Peyer's patch (tissue), 4 donors: ENCODE data around the gene SPHK2. TPM values are rescaled to one million over a fixed set of nuclear protein-coding genes. Genes with fewer than 3 reads are reported as not detected.

Source experiments
- DNase-seq, 3 donors: peaks; one replicate each; pipeline ENCODE4 v3.0.0-alpha.2; 2017 to 2019
- H3K27ac ChIP-seq, 4 donors: fragments of 200-600 bp; sonication (generic); one replicate each; pipeline ENCODE4 v1.5.1; 2016 to 2019
- H3K27me3 ChIP-seq, 2 donors: fragments of 200-600 bp; sonication (generic); one replicate each; pipeline ENCODE4 v1.5.1; 2019
- H3K36me3 ChIP-seq, 3 donors: fragments of 200-600 bp; sonication (generic); one replicate each; pipeline ENCODE4 v1.5.1; 2016 to 2019
- H3K4me1 ChIP-seq, 4 donors: fragments of 200-600 bp; sonication (generic); one replicate each; pipeline ENCODE4 v1.5.1; 2016 to 2019
- H3K4me3 ChIP-seq, 4 donors: fragments of 200-600 bp; sonication (generic); 1 replicate in 3 of 4; 2 replicates in 1 of 4; pipeline ENCODE4 v1.5.1; 2016 to 2019; ENCODE audit warnings: mild to moderate bottlenecking in 1 of 4
- H3K9me3 ChIP-seq, 4 donors: fragments of 200-600 bp; sonication (generic); one replicate each; pipeline ENCODE4 v1.5.1; 2016 to 2019; ENCODE audit warnings: mild to moderate bottlenecking in 1 of 4
- CTCF ChIP-seq, 6 experiments: fragments of 450-650 bp in 4 of 6; fragments of 200-600 bp in 2 of 6; sonication (generic) in 1 of 6; IDR thresholded peaks; one replicate each; pipeline ENCODE4 v1.5.1; 2017 to 2019; ENCODE audit warnings: antibody characterized with exemption in 6 of 6, mild to moderate bottlenecking in 3 of 6, moderate library complexity in 1 of 6
- POLR2A ChIP-seq, 2 donors: fragments of 450-650 bp; IDR thresholded peaks; one replicate each; pipeline ENCODE4 v1.5.1; 2017; ENCODE audit warnings: antibody characterized with exemption in 2 of 2, mild to moderate bottlenecking in 2 of 2, moderate library complexity in 2 of 2
- total RNA-seq, 4 donors: library from RNA; depleted of rRNA; stranded (reverse); fragments of >200 nt; gene quantifications; one replicate each; pipeline ENCODE4 v1.1.0, GENCODE V29; 2016

SPHK2 gene
- total RNA-seq, 4 donors from 2014 or later: 34.7 to 121 (median 96.7) TPM

- peak in 2 of 3 donors; percentile 78 to 86 for DNase-seq
- TF ChIP-seq CTCF (IDR thresholded peaks at IDR 0.05) (no peak), POLR2A (IDR thresholded peaks at IDR 0.05) (peak; percentile 45 to 78)
- H3K36me3 ChIP-seq: peaks cover 0 to 37% (median 0%) of the 10 kb centered on the region in 3 donors
- H3K4me1 ChIP-seq: peaks cover 4 to 29% (median 11%) of the 10 kb centered on the region in 4 donors
- H3K27me3 ChIP-seq: no peaks in the 10 kb centered on the region
- peak overlapping the region in 3 of 4 donors; percentile 30 to 62 (median 56) for H3K4me3 ChIP-seq
- no peaks in the 10 kb centered on the region for H3K9me3 ChIP-seq
- H3K27ac ChIP-seq: peak overlapping the region in 3 of 4 donors; percentile 88 to 97 (median 96)
Observed at GRCh38 chr19:48613024-48613851, 6.1 kb upstream of the SPHK2 start.

GRCh38 chr19:48613852-48614435, 5.4 kb upstream of the SPHK2 start:
- Histone ChIP-seq H3K4me3 (peak overlapping the region in 3 of 4 donors; percentile 30 to 62 (median 56)), H3K36me3 (peaks cover 0 to 37% (median 0%) of the 10 kb centered on the region in 3 donors), H3K27ac (peak overlapping the region in 3 of 4 donors; percentile 88 to 97 (median 96)), H3K27me3 (no peaks in the 10 kb centered on the region), H3K4me1 (peaks cover 4 to 29% (median 11%) of the 10 kb centered on the region in 4 donors), H3K9me3 (no peaks in the 10 kb centered on the region)
- peak in 1 of 3 donors; percentile 65 for DNase-seq
- TF ChIP-seq CTCF (IDR thresholded peaks at IDR 0.05) (no peak), POLR2A (IDR thresholded peaks at IDR 0.05) (no peak)

GRCh38 chr19:48614436-48615230, 4.7 kb upstream of the SPHK2 start, which contains the start of gene FAM83E:
TSS of gene FAM83E (minus strand) at chr19:48615076. CDS start at chr19:48613372, 1,704 bp downstream.
- DNase-seq: peak in 2 of 3 donors; percentile 95 to 97
- TF ChIP-seq CTCF (IDR thresholded peaks at IDR 0.05): peak in 3 of 6 experiments; percentile 41 to 61 (median 50)
- peak; percentile 85 to 93 for TF ChIP-seq POLR2A (IDR thresholded peaks at IDR 0.05)
- H3K36me3 ChIP-seq: peaks cover 0 to 34% (median 0%) of the 10 kb centered on the region in 3 donors
- no peaks in the 10 kb centered on the region for H3K27me3 ChIP-seq
- peak within 1 kb of the TSS in 3 of 4 donors; percentile 30 to 62 (median 56) for H3K4me3 ChIP-seq
- peak within 1 kb of the TSS; percentile 10 to 97 (median 92) for H3K27ac ChIP-seq
- no peaks in the 10 kb centered on the region for H3K9me3 ChIP-seq
- peaks cover 4 to 30% (median 11%) of the 10 kb centered on the region in 4 donors for H3K4me1 ChIP-seq

- peak overlapping the region; percentile 10 to 97 (median 92) for H3K27ac ChIP-seq
- H3K27me3 ChIP-seq: no peaks in the 10 kb centered on the region
- no peaks in the 10 kb centered on the region for H3K9me3 ChIP-seq
- no peak for TF ChIP-seq POLR2A (IDR thresholded peaks at IDR 0.05)
- no peak for TF ChIP-seq CTCF (IDR thresholded peaks at IDR 0.05)
- peak in 1 of 3 donors; percentile 58 for DNase-seq
- peak overlapping the region in 2 of 4 donors; percentile 17 to 62 for H3K4me3 ChIP-seq
- peaks cover 4 to 37% (median 15%) of the 10 kb centered on the region in 4 donors for H3K4me1 ChIP-seq
- H3K36me3 ChIP-seq: peaks cover 0 to 30% (median 0%) of the 10 kb centered on the region in 3 donors
Observed at GRCh38 chr19:48615231-48616040, 3.9 kb upstream of the SPHK2 start.
